ENCODE results near the gene KRT28. TPM values are rescaled to one million over a fixed set of nuclear protein-coding genes. Genes with fewer than 3 reads are reported as not detected.

KRT28 gene
- total RNA-seq, 1 donor from 2014 or later = not detected

DNA sequence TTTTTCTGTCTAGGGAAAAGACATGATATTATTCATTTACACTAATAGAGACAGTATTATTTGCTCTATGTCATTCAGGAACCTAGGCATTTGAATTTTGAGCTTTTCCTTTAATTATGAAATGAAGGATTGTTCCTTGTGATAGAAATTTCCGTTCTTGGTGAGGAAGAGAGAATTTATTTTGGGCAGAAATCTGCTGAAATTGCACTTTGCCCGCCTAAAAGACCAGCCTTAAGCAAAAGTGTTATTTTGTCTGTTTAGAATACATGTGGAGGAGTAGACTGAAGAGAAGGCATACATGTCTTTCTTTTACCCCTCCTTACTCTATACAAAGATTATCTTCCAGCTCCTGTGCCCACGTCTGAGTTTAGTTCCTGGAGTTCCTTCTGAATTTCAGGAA lies 39.4 kb upstream of the KRT28 start:
- no peaks in the 10 kb centered on the region for H3K4me1 ChIP-seq
- Mint-ChIP-seq H3K4me3 (no peak overlapping the region), H3K36me3 (no peaks in the 10 kb centered on the region), H3K9me3 (no peaks in the 10 kb centered on the region), H3K27ac (no peak overlapping the region), H3K4me1 (peaks cover 4% of the 10 kb centered on the region), H3K27me3 (ENCODE audit: insufficient read depth, low read depth) (peaks cover 2% of the 10 kb centered on the region)
- H3K79me2 ChIP-seq (ENCODE audit: low read depth) = no peaks in the 10 kb centered on the region
- H3K27me3 ChIP-seq = peaks cover 5% of the 10 kb centered on the region
- H3F3A ChIP-seq (ENCODE audit: low read depth) = no peaks in the 10 kb centered on the region
- H3K4me2 ChIP-seq = no peak overlapping the region
- no peak for DNase-seq (ENCODE audit: low spot score)
- no peak overlapping the region for H2AFZ ChIP-seq (replicated peaks)
- no peaks in the 10 kb centered on the region for H3K36me3 ChIP-seq
- H4K20me1 ChIP-seq (ENCODE audit: low read depth) = no peaks in the 10 kb centered on the region
- no peak overlapping the region for H3K9ac ChIP-seq
- TF ChIP-seq EZH2phosphoT487 (IDR thresholded peaks at IDR 0.05) = no peak
- no peak for TF ChIP-seq CTCF (IDR thresholded peaks at IDR 0.05)
- TF ChIP-seq EZH2 (IDR thresholded peaks at IDR 0.05) = no peak
- H3K9me3 ChIP-seq (ENCODE audit: low read depth) = no peaks in the 10 kb centered on the region
- no peak overlapping the region for H3K4me3 ChIP-seq
- H3K27ac ChIP-seq = no peak overlapping the region

GRCh38 chr17:40836020-40836419 lies 36.3 kb upstream of the KRT28 start:
- Histone ChIP-seq H3K79me2 (ENCODE audit: low read depth) (no peaks in the 10 kb centered on the region), H3K9me3 (ENCODE audit: low read depth) (no peaks in the 10 kb centered on the region), H3K27me3 (peaks cover 4% of the 10 kb centered on the region), H3K4me3 (no peak overlapping the region), H3F3A (ENCODE audit: low read depth) (no peaks in the 10 kb centered on the region), H3K36me3 (no peaks in the 10 kb centered on the region), H3K27ac (no peak overlapping the region), H3K9ac (no peak overlapping the region), H3K4me1 (no peaks in the 10 kb centered on the region), H3K4me2 (no peak overlapping the region), H4K20me1 (ENCODE audit: low read depth) (no peaks in the 10 kb centered on the region), H2AFZ (replicated peaks) (no peak overlapping the region)
- Mint-ChIP-seq H3K27me3 (ENCODE audit: insufficient read depth, low read depth) (peaks cover 1% of the 10 kb centered on the region), H3K4me1 (peaks cover 4% of the 10 kb centered on the region), H3K27ac (no peak overlapping the region), H3K4me3 (no peak overlapping the region), H3K9me3 (no peaks in the 10 kb centered on the region), H3K36me3 (no peaks in the 10 kb centered on the region)
- no peak for TF ChIP-seq EZH2 (IDR thresholded peaks at IDR 0.05)
- TF ChIP-seq EZH2phosphoT487 (IDR thresholded peaks at IDR 0.05) = no peak
- TF ChIP-seq CTCF (IDR thresholded peaks at IDR 0.05) = no peak
- no peak for DNase-seq (ENCODE audit: low spot score)

DNA sequence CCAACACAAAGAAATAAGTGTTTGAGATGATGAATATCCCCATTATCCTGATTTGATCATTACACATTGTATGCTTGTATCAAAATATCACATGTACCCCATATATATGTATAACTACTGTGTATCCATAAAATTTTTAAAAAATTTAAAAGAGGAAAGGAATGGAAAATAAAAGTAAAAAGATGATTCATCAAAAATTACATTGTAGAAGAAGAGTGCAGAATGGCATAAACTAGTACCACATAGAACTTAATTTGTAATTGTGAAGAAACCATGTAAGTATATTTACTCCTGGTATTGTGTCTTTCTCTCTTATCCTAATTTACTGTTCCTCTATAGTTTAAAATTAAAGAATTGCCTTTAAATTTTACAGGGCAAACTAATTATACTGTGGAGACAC lies 34.1 kb upstream of the KRT28 start:
- Histone ChIP-seq H3K9ac (no peak overlapping the region), H3K4me3 (no peak overlapping the region), H3K27me3 (no peaks in the 10 kb centered on the region), H3K27ac (no peak overlapping the region), H2AFZ (replicated peaks) (no peak overlapping the region), H3K4me1 (no peaks in the 10 kb centered on the region), H3K79me2 (ENCODE audit: low read depth) (no peaks in the 10 kb centered on the region), H3F3A (ENCODE audit: low read depth) (no peaks in the 10 kb centered on the region), H3K9me3 (ENCODE audit: low read depth) (no peaks in the 10 kb centered on the region), H3K4me2 (no peak overlapping the region), H4K20me1 (ENCODE audit: low read depth) (no peaks in the 10 kb centered on the region), H3K36me3 (no peaks in the 10 kb centered on the region)
- TF ChIP-seq CTCF (IDR thresholded peaks at IDR 0.05) (no peak), EZH2 (IDR thresholded peaks at IDR 0.05) (no peak), EZH2phosphoT487 (IDR thresholded peaks at IDR 0.05) (no peak)
- no peak for DNase-seq (ENCODE audit: low spot score)
- no peaks in the 10 kb centered on the region for H3K27me3 Mint-ChIP-seq (ENCODE audit: insufficient read depth, low read depth)
- H3K9me3 Mint-ChIP-seq = no peaks in the 10 kb centered on the region
- no peaks in the 10 kb centered on the region for H3K4me1 Mint-ChIP-seq
- H3K4me3 Mint-ChIP-seq = no peak overlapping the region
- no peaks in the 10 kb centered on the region for H3K36me3 Mint-ChIP-seq
- no peak overlapping the region for H3K27ac Mint-ChIP-seq

Data from neural progenitor cell (in vitro differentiated cells).